Measurements from ENCODE around the gene ADAMTS3. TPM values are rescaled to one million over a fixed set of nuclear protein-coding genes. Genes with fewer than 3 reads are reported as not detected.

Gene ADAMTS3
- total RNA-seq, 1 donor from 2014 or later: 2.7 TPM

DNA sequence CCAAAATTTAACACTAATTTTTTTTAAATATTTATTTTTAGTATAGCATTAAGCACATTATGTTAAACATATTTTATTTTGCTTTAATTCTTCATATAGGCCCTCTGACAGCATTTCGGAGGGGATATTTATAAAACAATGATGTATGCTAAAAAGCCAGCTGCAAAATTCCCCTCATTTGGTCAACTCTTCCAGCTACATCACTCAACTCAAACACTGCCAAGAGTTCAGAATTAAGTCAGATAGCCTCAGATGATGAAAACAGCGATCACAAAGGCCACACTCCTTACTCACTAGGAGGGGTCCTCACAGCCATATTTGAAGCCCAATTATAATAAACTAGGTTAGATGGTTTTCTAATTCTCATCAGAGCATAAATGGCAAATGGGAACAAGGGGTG, 146.6 kb downstream of the ADAMTS3 start:
- peaks cover 2% of the 10 kb centered on the region for H3K9me3 Mint-ChIP-seq
- TF ChIP-seq, protein P1, sequence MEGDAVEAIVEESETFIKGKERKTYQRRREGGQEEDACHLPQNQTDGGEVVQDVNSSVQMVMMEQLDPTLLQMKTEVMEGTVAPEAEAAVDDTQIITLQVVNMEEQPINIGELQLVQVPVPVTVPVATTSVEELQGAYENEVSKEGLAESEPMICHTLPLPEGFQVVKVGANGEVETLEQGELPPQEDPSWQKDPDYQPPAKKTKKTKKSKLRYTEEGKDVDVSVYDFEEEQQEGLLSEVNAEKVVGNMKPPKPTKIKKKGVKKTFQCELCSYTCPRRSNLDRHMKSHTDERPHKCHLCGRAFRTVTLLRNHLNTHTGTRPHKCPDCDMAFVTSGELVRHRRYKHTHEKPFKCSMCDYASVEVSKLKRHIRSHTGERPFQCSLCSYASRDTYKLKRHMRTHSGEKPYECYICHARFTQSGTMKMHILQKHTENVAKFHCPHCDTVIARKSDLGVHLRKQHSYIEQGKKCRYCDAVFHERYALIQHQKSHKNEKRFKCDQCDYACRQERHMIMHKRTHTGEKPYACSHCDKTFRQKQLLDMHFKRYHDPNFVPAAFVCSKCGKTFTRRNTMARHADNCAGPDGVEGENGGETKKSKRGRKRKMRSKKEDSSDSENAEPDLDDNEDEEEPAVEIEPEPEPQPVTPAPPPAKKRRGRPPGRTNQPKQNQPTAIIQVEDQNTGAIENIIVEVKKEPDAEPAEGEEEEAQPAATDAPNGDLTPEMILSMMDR (conservative IDR thresholded peaks at IDR 0.05): no peak
- H3K27ac Mint-ChIP-seq (ENCODE audit: unreplicated experiment): no peak overlapping the region
- H3K4me1 Mint-ChIP-seq: no peaks in the 10 kb centered on the region
- H3K4me3 Mint-ChIP-seq: no peak overlapping the region
- DNase-seq (ENCODE audit: low read depth, low spot score): no peak
- H3K36me3 Mint-ChIP-seq (ENCODE audit: low read depth): no peaks in the 10 kb centered on the region
- no peaks in the 10 kb centered on the region for H3K27me3 Mint-ChIP-seq (ENCODE audit: low read depth)

DNA sequence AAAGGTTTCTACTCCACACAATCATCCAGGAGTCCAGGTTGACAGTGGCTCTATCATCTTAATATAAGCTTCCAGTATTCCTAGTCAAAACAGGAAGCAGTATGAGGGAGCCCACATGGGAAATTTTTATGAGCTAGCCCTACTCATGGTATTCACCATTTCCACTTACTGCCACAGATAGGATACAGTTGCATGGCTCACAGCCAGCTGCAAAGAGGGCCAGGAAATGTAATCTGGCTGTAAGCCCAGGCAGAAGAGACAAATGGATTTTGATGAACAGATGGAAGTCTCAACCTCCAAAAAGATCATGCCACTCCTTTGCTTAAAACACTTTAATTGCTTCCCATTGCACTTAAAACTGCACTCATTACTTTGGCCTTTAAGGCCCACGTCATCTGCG, 150.6 kb downstream of the ADAMTS3 start:
- H3K4me1 Mint-ChIP-seq: no peaks in the 10 kb centered on the region
- no peaks in the 10 kb centered on the region for H3K27me3 Mint-ChIP-seq (ENCODE audit: low read depth)
- no peak for DNase-seq (ENCODE audit: low read depth, low spot score)
- no peak overlapping the region for H3K4me3 Mint-ChIP-seq
- no peaks in the 10 kb centered on the region for H3K36me3 Mint-ChIP-seq (ENCODE audit: low read depth)
- TF ChIP-seq, protein P1 (conservative IDR thresholded peaks at IDR 0.05): no peak
- peaks cover 2% of the 10 kb centered on the region for H3K9me3 Mint-ChIP-seq
- no peak overlapping the region for H3K27ac Mint-ChIP-seq (ENCODE audit: unreplicated experiment)

- TF ChIP-seq, protein P1 (conservative IDR thresholded peaks at IDR 0.05): no peak
- H3K4me1 Mint-ChIP-seq: peaks cover 6% of the 10 kb centered on the region
- H3K27me3 Mint-ChIP-seq (ENCODE audit: low read depth): no peaks in the 10 kb centered on the region
- DNase-seq (ENCODE audit: low read depth, low spot score): no peak
- H3K27ac Mint-ChIP-seq (ENCODE audit: unreplicated experiment): peak overlapping the region; percentile 55
- no peaks in the 10 kb centered on the region for H3K9me3 Mint-ChIP-seq
- no peak overlapping the region for H3K4me3 Mint-ChIP-seq
- no peaks in the 10 kb centered on the region for H3K36me3 Mint-ChIP-seq (ENCODE audit: low read depth)
Observed at GRCh38 chr4:72410158-72410557, 158.9 kb downstream of the ADAMTS3 start.

- no peak overlapping the region for H3K4me3 Mint-ChIP-seq
- no peaks in the 10 kb centered on the region for H3K9me3 Mint-ChIP-seq
- no peaks in the 10 kb centered on the region for H3K27me3 Mint-ChIP-seq (ENCODE audit: low read depth)
- no peak for DNase-seq (ENCODE audit: low read depth, low spot score)
- H3K36me3 Mint-ChIP-seq (ENCODE audit: low read depth): no peaks in the 10 kb centered on the region
- peaks cover 10% of the 10 kb centered on the region for H3K4me1 Mint-ChIP-seq
- TF ChIP-seq, protein P1 (conservative IDR thresholded peaks at IDR 0.05): no peak
- H3K27ac Mint-ChIP-seq (ENCODE audit: unreplicated experiment): no peak overlapping the region
Observed at GRCh38 chr4:72408568-72408967, 160.5 kb downstream of the ADAMTS3 start.

DNA sequence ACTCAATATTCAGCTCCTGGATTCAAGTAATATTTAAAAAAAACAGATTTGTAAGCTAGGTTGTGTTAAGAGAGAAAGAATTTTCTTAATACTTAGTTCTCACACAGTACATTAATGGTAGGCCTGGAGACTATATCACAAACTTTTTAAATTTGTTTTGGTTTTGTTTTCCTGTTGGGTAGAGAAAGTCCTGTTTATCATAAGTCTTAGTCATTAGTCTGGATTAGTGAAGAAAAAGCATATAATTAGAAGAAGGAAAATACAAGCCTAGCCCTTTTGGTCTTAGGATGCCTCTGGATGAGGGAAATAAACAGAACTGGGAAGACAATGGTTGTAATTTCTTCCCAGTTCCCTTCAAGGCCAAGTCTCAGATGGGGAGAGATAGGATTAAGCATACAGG, 163.6 kb downstream of the ADAMTS3 start:
- DNase-seq (ENCODE audit: low read depth, low spot score): no peak
- H3K4me1 Mint-ChIP-seq: peaks cover 9% of the 10 kb centered on the region
- no peak overlapping the region for H3K4me3 Mint-ChIP-seq
- H3K36me3 Mint-ChIP-seq (ENCODE audit: low read depth): no peaks in the 10 kb centered on the region
- H3K27me3 Mint-ChIP-seq (ENCODE audit: low read depth): no peaks in the 10 kb centered on the region
- TF ChIP-seq, protein P1 (conservative IDR thresholded peaks at IDR 0.05): no peak
- no peaks in the 10 kb centered on the region for H3K9me3 Mint-ChIP-seq
- H3K27ac Mint-ChIP-seq (ENCODE audit: unreplicated experiment): no peak overlapping the region

GRCh38 chr4:72397314-72397713, 171.7 kb downstream of the ADAMTS3 start:
- TF ChIP-seq, protein P1 (conservative IDR thresholded peaks at IDR 0.05): no peak
- no peak for DNase-seq (ENCODE audit: low read depth, low spot score)
- H3K36me3 Mint-ChIP-seq (ENCODE audit: low read depth): peaks cover 10% of the 10 kb centered on the region
- no peak overlapping the region for H3K27ac Mint-ChIP-seq (ENCODE audit: unreplicated experiment)
- H3K9me3 Mint-ChIP-seq: peaks cover 7% of the 10 kb centered on the region
- no peaks in the 10 kb centered on the region for H3K27me3 Mint-ChIP-seq (ENCODE audit: low read depth)
- H3K4me3 Mint-ChIP-seq: no peak overlapping the region
- H3K4me1 Mint-ChIP-seq: peaks cover 17% of the 10 kb centered on the region
